Activated T-cell treated with anti-CD3 and anti-CD28 coated beads, Interleukin-2, amount 50 U/mL, for 24 hours (primary cell): ENCODE results near the gene SLC15A3.

Experiments used
- DNase-seq: peaks from one replicate; pipeline ENCODE4 v3.0.0-alpha.2; 2020
- H3K27ac Mint-ChIP-seq: 2 replicates; pipeline ENCODE4 v1.8.0; 2020; ENCODE audit warnings: mild to moderate bottlenecking, mixed read lengths
- H3K27me3 Mint-ChIP-seq: 2 replicates; pipeline ENCODE4 v1.8.0; 2020; ENCODE audit warnings: mixed read lengths
- H3K36me3 Mint-ChIP-seq: 2 replicates; pipeline ENCODE4 v1.8.0; 2020; ENCODE audit warnings: low read depth, mixed read lengths
- H3K4me1 Mint-ChIP-seq: 2 replicates; pipeline ENCODE4 v1.8.0; 2020; ENCODE audit warnings: low read depth, mixed read lengths
- H3K4me3 Mint-ChIP-seq: 2 replicates; pipeline ENCODE4 v1.8.0; 2020; ENCODE audit warnings: mild to moderate bottlenecking, moderate library complexity, mixed read lengths
- H3K9me3 Mint-ChIP-seq: 2 replicates; pipeline ENCODE4 v1.8.0; 2020; ENCODE audit warnings: mixed read lengths

The SLC15A3 gene

DNA sequence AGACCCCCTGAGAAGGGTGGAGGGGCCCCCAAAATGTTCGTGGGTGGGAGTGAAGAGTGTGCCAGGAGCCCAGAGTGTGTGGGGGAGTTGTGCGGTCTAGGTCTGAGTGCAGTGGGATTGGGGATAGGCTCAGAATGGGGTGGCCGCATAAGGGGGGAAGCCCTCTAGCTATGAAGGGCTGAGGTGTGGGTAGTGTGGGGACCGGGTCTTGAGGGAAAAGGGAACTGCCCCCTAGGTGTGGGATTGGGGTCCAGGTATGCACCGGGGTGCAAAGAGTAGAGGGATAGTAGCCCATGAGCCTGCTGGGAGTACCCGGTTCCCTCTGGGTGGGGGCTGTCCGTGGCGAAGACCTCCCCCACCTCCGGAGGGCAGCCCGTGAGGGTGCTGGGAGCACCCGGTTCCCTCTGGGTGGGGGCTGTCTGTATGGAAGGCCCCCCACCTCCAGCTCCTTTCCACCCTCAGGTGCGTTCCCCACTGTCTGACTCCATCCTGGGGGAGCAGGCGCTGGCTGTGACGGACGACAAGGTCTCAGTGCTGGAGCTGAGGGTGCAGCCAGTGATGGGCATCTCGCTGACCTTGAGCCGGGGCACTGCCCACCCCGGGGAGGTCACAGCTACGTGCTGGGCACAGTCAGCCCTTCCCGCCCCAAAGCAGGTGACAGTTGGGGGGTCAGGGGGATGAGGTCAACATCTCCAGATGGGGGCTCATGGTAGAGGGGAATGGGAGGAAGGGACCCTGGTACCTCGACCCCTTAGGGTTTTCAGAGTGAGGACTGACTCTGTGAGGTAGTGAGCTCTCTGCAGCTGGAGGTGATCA, 17.0 kb downstream of the SLC15A3 start:
- no peaks in the 10 kb centered on the region for H3K9me3 Mint-ChIP-seq
- DNase-seq = no peak
- H3K4me1 Mint-ChIP-seq = peaks cover 3% of the 10 kb centered on the region
- no peak overlapping the region for H3K27ac Mint-ChIP-seq
- no peak overlapping the region for H3K4me3 Mint-ChIP-seq
- peaks cover 5% of the 10 kb centered on the region for H3K27me3 Mint-ChIP-seq
- no peaks in the 10 kb centered on the region for H3K36me3 Mint-ChIP-seq

DNA sequence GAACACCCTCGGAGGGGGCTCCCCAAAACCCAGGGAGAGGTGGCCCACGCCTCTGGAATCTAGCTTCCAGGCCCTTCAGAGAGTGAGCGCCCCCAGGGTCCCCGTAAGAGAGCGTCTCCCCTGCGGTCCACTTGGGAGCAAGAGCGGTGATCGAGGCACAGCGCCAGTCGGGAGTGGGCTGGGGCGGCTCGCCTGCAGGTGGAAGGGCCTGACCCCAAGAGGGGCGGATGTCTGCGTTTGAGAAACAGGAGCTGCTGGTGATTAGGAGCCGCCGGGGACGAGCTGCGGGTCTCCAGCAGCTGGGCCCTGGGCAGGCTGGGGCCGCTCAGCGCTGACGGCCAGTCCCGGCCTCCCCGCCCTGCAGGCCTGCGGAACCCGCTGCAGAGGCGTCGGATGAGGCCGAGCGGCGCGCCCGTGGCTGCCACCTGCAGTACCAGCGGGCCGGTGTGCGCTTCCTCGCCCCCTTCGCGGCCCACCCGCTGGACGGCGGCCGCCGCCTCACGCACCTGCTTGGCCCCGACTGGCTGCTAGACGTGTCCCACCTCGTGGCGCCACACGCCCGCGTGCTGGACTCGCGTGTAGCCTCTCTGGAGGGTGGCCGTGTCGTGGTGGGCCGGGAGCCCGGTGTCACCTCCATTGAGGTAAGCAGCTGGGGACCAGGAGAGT, 17.7 kb downstream of the SLC15A3 start:
- no peaks in the 10 kb centered on the region for H3K9me3 Mint-ChIP-seq
- no peak for DNase-seq
- no peak overlapping the region for H3K4me3 Mint-ChIP-seq
- H3K36me3 Mint-ChIP-seq = no peaks in the 10 kb centered on the region
- H3K27ac Mint-ChIP-seq = no peak overlapping the region
- H3K4me1 Mint-ChIP-seq = no peaks in the 10 kb centered on the region
- peaks cover 5% of the 10 kb centered on the region for H3K27me3 Mint-ChIP-seq

DNA sequence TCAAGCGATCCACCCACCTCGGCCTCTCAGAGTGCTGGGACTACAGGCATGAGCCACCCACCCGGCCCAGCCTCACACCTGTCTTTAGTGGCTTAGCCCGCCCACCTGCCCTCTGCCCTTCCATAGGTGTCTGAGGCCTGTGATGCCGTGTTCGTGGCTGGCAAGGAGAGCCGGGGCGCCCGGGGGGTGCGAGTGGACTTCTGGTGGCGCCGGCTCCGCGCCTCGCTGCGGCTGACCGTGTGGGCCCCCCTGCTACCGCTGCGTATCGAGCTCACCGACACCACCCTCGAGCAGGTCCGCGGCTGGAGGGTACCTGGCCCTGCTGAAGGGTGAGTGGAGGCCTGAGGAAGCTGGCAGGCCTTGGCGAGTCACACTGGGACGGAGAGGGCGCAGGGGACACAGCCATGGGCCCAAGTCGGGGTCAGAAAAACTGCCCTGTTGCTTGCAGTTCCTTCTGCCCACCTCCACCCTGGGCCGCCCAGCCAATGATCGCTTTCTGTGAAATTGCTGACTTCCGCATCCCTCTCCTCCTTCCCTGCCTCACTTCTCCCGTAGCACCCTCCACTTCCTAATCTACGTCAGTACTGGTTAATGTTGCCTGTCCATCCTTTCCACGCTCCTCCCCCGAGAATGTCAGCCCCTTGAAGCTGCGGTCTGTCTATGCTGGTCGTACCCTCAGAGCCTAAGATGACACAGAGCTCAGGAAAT, 18.4 kb downstream of the SLC15A3 start:
- Mint-ChIP-seq H3K4me1 (no peaks in the 10 kb centered on the region), H3K9me3 (no peaks in the 10 kb centered on the region), H3K4me3 (no peak overlapping the region), H3K27ac (no peak overlapping the region), H3K27me3 (peaks cover 5% of the 10 kb centered on the region), H3K36me3 (no peaks in the 10 kb centered on the region)
- DNase-seq = no peak

DNA sequence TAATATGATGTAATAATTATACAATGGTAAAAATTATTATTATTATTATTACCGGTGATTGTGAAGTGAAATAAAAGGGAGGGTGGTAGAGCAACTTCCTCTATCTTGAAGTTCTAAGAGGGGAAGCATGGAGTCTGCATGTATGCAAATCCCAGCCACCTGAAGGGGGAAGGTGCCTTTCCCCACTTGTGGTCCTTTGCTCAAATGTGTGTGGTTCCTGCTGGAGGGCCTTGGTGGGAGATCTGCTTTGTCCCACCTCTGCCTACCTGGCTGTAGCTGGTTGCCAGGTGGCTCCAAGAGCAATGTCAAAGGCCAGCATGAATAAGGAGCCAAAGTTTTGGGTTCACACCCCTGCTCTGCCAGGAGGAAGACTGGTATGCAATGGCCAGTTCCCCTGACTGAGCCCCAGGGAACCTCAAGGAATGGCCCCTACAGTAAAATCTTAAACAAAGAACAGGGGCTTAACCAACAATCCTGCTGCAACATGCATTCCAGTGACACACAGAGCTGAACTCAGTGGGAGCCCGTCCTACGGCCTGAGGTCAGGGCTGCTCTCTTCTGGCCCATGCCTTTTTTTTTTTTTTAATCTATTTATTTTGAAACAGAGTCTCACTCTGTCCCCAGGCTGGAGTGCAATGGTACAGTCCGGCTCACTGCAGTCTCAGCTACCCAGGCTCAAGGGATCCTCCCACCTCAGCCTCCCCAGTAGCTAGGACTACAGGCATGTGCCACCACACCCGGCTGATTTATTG, 19.2 kb downstream of the SLC15A3 start:
- peaks cover 5% of the 10 kb centered on the region for H3K27me3 Mint-ChIP-seq
- no peaks in the 10 kb centered on the region for H3K36me3 Mint-ChIP-seq
- no peak overlapping the region for H3K4me3 Mint-ChIP-seq
- H3K4me1 Mint-ChIP-seq = no peaks in the 10 kb centered on the region
- no peaks in the 10 kb centered on the region for H3K9me3 Mint-ChIP-seq
- DNase-seq = no peak
- no peak overlapping the region for H3K27ac Mint-ChIP-seq

DNA sequence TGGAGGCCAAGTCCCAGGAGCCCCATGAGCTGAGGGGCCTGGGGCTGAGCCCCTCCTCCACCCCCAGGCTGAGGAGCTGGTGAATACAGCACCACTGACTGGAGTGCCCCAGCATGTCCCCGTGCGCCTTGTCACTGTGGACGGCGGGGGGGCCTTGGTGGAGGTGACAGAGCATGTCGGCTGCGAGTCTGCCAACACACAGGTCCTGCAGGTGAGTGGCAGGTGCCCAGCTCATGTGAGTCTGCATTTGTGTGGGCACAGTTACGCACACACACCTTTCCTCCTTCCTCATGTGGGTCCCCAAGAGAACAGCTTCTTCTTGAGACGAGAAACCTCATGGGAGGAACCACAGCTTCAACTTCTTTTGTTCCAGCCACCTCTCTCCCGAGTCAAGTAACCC, 20.1 kb downstream of the SLC15A3 start:
- Mint-ChIP-seq H3K27me3 (peaks cover 5% of the 10 kb centered on the region), H3K4me3 (no peak overlapping the region), H3K9me3 (no peaks in the 10 kb centered on the region), H3K36me3 (no peaks in the 10 kb centered on the region), H3K4me1 (no peaks in the 10 kb centered on the region), H3K27ac (no peak overlapping the region)
- DNase-seq = no peak

DNA sequence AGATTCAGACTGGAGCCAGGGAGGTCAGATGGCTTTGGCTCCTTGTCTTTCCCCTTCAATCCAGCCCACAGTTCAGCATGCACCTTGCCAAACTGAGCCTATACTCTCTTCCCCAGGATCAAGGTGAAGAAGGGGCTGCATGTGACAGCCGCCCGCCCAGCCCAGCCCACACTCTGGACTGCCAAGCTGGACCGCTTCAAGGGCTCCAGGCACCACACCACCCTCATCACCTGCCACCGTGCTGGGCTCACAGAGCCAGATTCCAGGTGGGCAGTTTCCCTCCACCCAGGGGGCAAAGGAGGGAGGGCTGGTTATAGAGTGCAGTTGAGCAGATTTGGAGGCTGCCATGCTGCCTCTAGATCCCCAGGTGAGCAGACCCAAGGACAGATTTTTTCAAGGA, 21.6 kb downstream of the SLC15A3 start:
- DNase-seq = no peak
- Mint-ChIP-seq H3K9me3 (no peaks in the 10 kb centered on the region), H3K27ac (no peak overlapping the region), H3K4me1 (peaks cover 6% of the 10 kb centered on the region), H3K36me3 (no peaks in the 10 kb centered on the region), H3K4me3 (no peak overlapping the region), H3K27me3 (peaks cover 12% of the 10 kb centered on the region)

DNA sequence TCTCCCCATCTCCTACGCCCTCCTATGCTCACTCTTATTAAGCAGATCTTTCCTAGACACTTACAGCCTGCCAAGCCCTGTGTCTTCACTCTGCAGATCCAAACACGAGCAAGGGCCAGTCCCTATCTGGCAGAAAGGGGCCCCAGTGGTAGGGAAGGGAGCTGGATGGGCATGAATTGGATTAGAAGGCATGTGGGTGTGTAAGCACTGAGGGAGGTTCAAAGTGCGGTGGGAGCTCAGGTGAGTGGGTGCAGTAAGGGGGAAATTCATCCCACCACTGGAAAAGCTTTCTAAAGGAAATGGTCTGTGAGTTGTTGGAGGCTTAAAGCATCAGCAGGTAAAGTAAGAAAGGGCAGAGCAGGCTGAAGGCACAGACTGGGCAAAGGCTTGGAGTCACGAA, 22.2 kb downstream of the SLC15A3 start:
- H3K27me3 Mint-ChIP-seq = peaks cover 18% of the 10 kb centered on the region
- no peak overlapping the region for H3K4me3 Mint-ChIP-seq
- H3K4me1 Mint-ChIP-seq = peaks cover 13% of the 10 kb centered on the region
- H3K36me3 Mint-ChIP-seq = no peaks in the 10 kb centered on the region
- H3K9me3 Mint-ChIP-seq = no peaks in the 10 kb centered on the region
- DNase-seq = no peak
- H3K27ac Mint-ChIP-seq = no peak overlapping the region

DNA sequence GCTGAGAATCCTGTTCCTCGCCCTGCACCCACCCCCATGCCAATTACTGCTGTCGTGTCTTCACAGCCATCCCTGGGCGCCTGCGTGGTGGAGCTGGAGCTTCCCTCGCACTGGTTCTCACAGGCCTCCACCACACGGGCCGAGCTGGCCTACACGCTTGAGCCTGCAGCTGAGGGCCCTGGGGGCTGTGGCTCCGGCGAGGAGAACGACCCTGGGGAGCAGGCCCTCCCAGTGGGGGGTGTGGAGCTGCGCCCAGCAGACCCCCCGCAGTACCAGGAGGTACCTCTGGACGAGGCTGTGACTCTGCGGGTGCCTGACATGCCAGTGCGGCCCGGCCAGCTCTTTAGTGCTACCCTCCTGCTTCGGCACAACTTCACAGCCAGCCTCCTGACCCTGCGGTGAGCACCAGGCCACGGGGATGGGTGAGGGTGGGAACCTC, 23.4 kb downstream of the SLC15A3 start:
- H3K4me3 Mint-ChIP-seq = no peak overlapping the region
- H3K36me3 Mint-ChIP-seq = peaks cover 2% of the 10 kb centered on the region
- H3K9me3 Mint-ChIP-seq = no peaks in the 10 kb centered on the region
- H3K27ac Mint-ChIP-seq = no peak overlapping the region
- DNase-seq = no peak
- H3K27me3 Mint-ChIP-seq = peaks cover 18% of the 10 kb centered on the region
- H3K4me1 Mint-ChIP-seq = peaks cover 18% of the 10 kb centered on the region

DNA sequence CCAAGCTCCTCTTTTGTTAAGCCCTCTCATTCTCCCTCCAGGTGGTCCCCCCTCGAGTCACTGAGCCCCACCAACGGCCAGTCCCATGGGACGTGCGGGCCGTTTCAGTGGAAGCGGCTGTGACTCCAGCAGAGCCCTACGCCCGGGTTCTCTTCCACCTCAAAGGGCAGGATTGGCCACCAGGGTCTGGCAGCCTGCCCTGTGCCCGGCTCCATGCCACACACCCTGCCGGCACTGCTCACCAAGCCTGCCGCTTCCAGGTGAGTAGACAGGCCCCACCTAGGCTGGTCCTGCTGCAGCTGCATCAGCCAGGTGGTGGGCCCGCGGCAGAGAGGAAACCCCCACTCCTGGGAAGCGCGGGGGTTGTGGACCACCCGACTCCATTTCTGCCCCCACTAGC, 24.4 kb downstream of the SLC15A3 start:
- no peak for DNase-seq
- Mint-ChIP-seq H3K4me1 (peaks cover 22% of the 10 kb centered on the region), H3K27ac (no peak overlapping the region), H3K36me3 (peaks cover 12% of the 10 kb centered on the region), H3K9me3 (no peaks in the 10 kb centered on the region), H3K27me3 (peaks cover 21% of the 10 kb centered on the region), H3K4me3 (no peak overlapping the region)

DNA sequence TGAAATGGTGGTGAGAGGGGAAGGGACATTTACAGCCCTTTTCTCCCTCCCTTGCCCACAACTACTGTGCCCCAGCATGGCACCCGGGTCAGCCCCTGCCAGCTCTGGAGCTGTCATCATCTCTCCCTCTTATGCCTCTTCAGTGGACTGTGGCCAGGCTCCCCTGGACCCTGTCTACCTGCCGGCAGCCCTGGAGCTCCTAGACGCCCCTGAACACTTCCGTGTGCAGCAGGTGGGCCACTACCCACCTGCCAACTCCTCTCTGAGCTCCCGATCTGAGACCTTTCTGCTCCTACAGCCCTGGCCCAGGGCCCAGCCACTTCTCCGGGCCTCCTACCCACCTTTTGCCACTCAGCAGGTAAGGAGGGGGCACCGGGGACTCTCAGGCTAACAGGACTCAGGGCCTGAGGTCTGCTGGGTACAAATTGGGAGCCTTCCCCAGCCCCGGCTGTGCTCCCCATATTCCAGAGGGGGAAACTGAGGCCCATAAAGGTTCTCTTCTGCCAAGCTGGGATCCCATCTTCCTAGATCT, 24.8 kb downstream of the SLC15A3 start:
- H3K9me3 Mint-ChIP-seq = no peaks in the 10 kb centered on the region
- no peak for DNase-seq
- peaks cover 22% of the 10 kb centered on the region for H3K4me1 Mint-ChIP-seq
- H3K27me3 Mint-ChIP-seq = peaks cover 21% of the 10 kb centered on the region
- H3K27ac Mint-ChIP-seq = no peak overlapping the region
- H3K36me3 Mint-ChIP-seq = peaks cover 17% of the 10 kb centered on the region
- no peak overlapping the region for H3K4me3 Mint-ChIP-seq

DNA sequence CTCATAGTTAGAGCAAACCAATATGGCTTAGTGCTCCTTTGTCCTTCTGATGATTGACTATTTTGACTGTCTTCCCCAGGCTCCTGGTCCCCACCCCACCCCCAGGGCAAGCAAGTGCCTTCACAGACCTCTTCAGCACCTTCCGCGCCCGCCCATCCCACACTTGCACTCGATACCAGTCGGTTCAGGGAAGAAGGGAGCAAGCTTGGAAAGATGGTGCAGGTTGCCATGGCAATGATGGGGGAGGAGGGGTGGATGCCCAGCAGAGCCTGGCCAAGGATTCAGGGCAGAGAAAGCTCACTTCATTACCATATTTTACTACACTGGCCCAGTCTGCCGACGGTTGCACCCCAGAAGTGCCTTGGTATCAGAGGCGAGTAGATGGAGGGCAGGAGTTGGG, 25.5 kb downstream of the SLC15A3 start:
- no peak overlapping the region for H3K27ac Mint-ChIP-seq
- H3K9me3 Mint-ChIP-seq = no peaks in the 10 kb centered on the region
- peaks cover 21% of the 10 kb centered on the region for H3K27me3 Mint-ChIP-seq
- no peak overlapping the region for H3K4me3 Mint-ChIP-seq
- no peak for DNase-seq
- H3K36me3 Mint-ChIP-seq = peaks cover 23% of the 10 kb centered on the region
- H3K4me1 Mint-ChIP-seq = peaks cover 22% of the 10 kb centered on the region

DNA sequence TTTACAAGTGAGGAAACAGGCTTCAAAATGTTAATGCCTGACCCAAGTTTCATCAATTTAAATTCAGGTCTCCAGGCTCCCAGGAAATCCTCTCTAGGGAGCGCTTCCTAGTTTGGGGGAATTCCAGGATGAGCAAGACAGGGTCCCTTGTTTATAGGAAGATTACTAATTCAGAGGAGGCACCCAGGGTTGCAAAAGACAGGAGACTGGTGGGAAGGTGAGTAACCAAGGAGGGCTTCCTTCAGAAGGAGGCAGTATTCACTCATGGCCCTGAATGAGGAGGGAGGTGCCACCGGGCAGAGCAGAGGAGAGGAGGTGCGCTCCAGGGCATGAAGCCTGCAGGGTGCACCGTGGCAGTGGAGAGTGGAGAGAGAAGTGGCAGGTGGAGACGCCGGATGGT, 26.1 kb downstream of the SLC15A3 start:
- H3K4me3 Mint-ChIP-seq = no peak overlapping the region
- no peaks in the 10 kb centered on the region for H3K9me3 Mint-ChIP-seq
- DNase-seq = no peak
- H3K27me3 Mint-ChIP-seq = peaks cover 21% of the 10 kb centered on the region
- peaks cover 29% of the 10 kb centered on the region for H3K36me3 Mint-ChIP-seq
- peaks cover 22% of the 10 kb centered on the region for H3K4me1 Mint-ChIP-seq
- H3K27ac Mint-ChIP-seq = no peak overlapping the region

DNA sequence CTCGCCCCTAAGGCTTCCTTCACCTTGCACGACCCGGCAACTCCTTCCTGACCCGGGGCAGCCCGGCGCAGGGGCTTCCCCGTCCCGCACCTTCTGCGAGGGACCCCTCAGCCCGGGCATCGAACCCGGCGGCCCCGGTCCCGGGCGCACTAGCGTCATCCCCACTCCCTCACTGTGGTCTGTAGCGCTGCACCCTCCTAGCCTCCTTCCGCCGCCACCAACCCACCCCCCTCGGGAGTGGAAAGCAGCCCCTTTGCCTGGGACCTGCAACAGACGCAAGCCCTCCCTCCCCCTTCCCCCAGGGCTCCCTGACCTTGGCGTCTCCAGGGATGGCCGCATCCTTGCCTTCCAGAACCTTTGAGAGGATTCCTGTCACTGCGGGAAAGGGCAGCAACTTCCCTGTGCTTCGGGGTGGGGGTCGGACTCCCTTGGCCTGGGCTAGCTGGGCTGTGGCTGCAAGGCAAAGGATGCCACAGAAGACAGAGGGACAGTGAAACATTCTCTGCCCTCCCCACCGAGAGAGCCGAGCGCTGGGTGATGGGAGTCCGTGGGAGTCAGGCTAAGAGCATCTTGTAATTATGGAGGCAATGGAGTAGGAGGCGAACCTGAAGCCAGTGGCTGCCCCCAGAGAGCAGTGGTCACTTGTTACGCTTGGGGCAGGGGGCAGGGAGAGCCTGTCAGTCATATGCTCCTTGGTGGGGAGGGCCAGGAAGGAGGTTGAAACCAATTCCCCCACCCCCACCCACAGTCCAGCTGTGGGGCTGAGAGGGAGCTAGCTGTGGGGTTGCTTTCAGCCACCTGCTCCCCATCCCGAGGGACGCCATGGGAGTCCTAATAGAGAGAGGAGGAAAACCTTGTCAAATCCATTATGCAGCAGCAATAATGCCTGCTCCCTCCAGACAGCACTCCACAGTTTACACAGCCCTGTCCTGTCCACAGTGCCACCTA, 26.8 kb downstream of the SLC15A3 start:
- peaks cover 22% of the 10 kb centered on the region for H3K4me1 Mint-ChIP-seq
- H3K27ac Mint-ChIP-seq = no peak overlapping the region
- peak overlapping the region; percentile 53 for H3K4me3 Mint-ChIP-seq
- no peak for DNase-seq
- no peaks in the 10 kb centered on the region for H3K9me3 Mint-ChIP-seq
- peaks cover 21% of the 10 kb centered on the region for H3K27me3 Mint-ChIP-seq
- peaks cover 36% of the 10 kb centered on the region for H3K36me3 Mint-ChIP-seq
